ENCODE results near the gene VSIR.

- no peak for TF ChIP-seq SUZ12 (IDR thresholded peaks at IDR 0.05; ENCODE audit: extremely low read depth, insufficient read depth, insufficient read length)
- TF ChIP-seq ZNF274 (IDR thresholded peaks at IDR 0.05; ENCODE audit: low read depth, low read length): no peak
- TF ChIP-seq YY1 (IDR thresholded peaks at IDR 0.05; ENCODE audit: insufficient read depth, insufficient read length): no peak
Observed at GRCh38 chr10:71752391-71753090, 20.8 kb downstream of the VSIR start.
